ENCODE results near the gene GPR89B. TPM values are rescaled to one million over a fixed set of nuclear protein-coding genes. Genes with fewer than 3 reads are reported as not detected.

The GPR89B gene
- 11.5 and 23.4 TPM in 2 replicates for total RNA-seq

GRCh38 chr1:147928236-147929132 is at the start of gene GPR89B:
Gene GPR89B, plus strand, starts transcription at chr1:147928420. Its CDS starts 117 bp downstream, at chr1:147928537.

GRCh38 chr1:147902253-147902845 is 25.9 kb upstream of the GPR89B start, which contains the start of gene GJA8:
Gene GJA8, plus strand, starts transcription at chr1:147902795. Its CDS starts 5,161 bp downstream, at chr1:147907956.

Other genes with a start within 250 kb of the GPR89B start
- not detected in 2 replicates for gene GJA5, start 167.8 kb upstream of the GPR89B start, total RNA-seq
- gene GJA8, start 25.6 kb upstream of the GPR89B start, total RNA-seq, result not detected in 2 replicates
- gene NBPF11, start 223.9 kb downstream of the GPR89B start, total RNA-seq, result 1.4 and 1.7 TPM in 2 replicates

Measured in myometrial cell (primary cell).